NK-92 treated with Interleukin-12 subunit alpha and Interleukin-12 subunit beta, amount 100 ng/mL, for 24 hours (cell line): Measurements from ENCODE around the gene PRKN.

Experiments used
- DNase-seq: peaks from one replicate; lab custom pipeline; 2025; lab: John Stamatoyannopoulos, UW

The PRKN gene

GRCh38 chr6:162675503-162675902 lies 52.1 kb downstream of the PRKN start:
- DNase-seq: no peak

- no peak for DNase-seq
Measured at GRCh38 chr6:162674452-162674851, 53.1 kb downstream of the PRKN start.

GRCh38 chr6:162671580-162672165 lies 55.9 kb downstream of the PRKN start:
- DNase-seq: no peak

GRCh38 chr6:162670345-162670744 lies 57.2 kb downstream of the PRKN start:
- DNase-seq: no peak

GRCh38 chr6:162666246-162666645 lies 61.3 kb downstream of the PRKN start:
- no peak for DNase-seq

- no peak for DNase-seq
Measured at GRCh38 chr6:162653808-162654207, 73.8 kb downstream of the PRKN start.

GRCh38 chr6:162651505-162651904 lies 76.1 kb downstream of the PRKN start:
- DNase-seq: no peak

- DNase-seq: no peak
Measured at GRCh38 chr6:162649271-162649670, 78.3 kb downstream of the PRKN start.

GRCh38 chr6:162644153-162644552 lies 83.4 kb downstream of the PRKN start:
- no peak for DNase-seq

- no peak for DNase-seq
Measured at GRCh38 chr6:162640756-162641155, 86.8 kb downstream of the PRKN start.

- DNase-seq: no peak
Measured at GRCh38 chr6:162639951-162640350, 87.6 kb downstream of the PRKN start.

- DNase-seq: no peak
Measured at GRCh38 chr6:162638931-162639574, 88.5 kb downstream of the PRKN start.

- no peak for DNase-seq
Measured at GRCh38 chr6:162637317-162637716, 90.2 kb downstream of the PRKN start.

GRCh38 chr6:162636167-162636566 lies 91.4 kb downstream of the PRKN start:
- DNase-seq: no peak

- no peak for DNase-seq
Measured at GRCh38 chr6:162631546-162631945, 96.0 kb downstream of the PRKN start.

GRCh38 chr6:162630069-162630468 lies 97.5 kb downstream of the PRKN start:
- DNase-seq: no peak

GRCh38 chr6:162627825-162628224 lies 99.7 kb downstream of the PRKN start:
- no peak for DNase-seq

- no peak for DNase-seq
Measured at GRCh38 chr6:162627362-162627761, 100.2 kb downstream of the PRKN start.

- DNase-seq: no peak
Measured at GRCh38 chr6:162626869-162627268, 100.7 kb downstream of the PRKN start.

GRCh38 chr6:162625846-162626540 lies 101.6 kb downstream of the PRKN start:
- DNase-seq: no peak

- DNase-seq: no peak
Measured at GRCh38 chr6:162622572-162622971, 105.0 kb downstream of the PRKN start.

- peak; percentile 2 for DNase-seq
Measured at GRCh38 chr6:162621246-162621645, 106.3 kb downstream of the PRKN start.

GRCh38 chr6:162620073-162620472 lies 107.5 kb downstream of the PRKN start:
- no peak for DNase-seq
